GM21367 (cell line): Measurements from ENCODE around the gene PSMC3.
"Not testable (repeated sequence)": the region's sequence is repeated elsewhere in the genome, so short reads cannot be mapped to it uniquely, and the experiment has no call there.

Source experiments
- ATAC-seq: cut with Tn5 transposase; IDR thresholded peaks from one replicate; pipeline ENCODE4 v1.9.1; 2021; ENCODE audit not compliant: unreplicated experiment

Gene PSMC3

DNA sequence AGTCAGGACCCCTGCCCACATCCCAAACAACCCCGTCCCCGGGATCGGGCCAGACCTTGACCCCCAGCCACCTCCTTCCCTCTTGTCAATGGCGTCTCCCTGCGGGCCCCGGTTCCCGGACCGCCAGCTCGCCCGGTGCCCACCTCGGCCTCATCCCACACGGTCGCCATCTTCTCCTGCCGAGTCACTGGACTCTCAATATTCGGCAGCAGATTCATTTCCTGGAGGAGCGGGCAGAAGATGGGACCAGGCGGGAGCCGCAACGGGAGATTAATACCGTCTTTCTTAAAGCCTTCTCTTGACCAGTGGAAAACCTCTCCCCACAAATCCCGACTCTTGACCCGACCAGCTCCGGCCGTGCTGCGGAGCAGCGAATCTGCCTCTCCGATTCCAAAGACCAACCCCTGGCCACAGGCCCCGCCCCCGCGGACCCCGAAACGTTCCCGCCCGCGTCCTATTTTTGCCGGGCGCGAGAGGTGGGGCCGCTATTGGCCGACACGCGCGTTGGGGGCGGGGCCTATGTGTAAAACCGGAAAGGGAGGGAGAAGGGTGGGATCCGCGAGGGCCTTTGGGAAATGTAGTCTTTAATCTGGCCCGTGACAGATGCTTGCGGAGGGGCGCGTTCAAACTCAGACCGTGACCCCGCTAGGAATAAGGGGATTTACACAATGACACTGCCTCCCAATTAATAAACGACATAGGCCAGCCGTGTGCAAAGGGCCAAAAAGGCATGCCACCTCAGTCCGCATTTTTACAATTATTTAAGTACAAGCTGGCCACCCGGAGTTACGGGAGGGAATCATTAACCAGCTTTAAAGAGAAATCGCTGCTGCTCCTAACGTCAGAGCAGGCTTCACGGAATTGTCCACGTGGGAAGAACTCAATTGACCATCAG, at the start of gene PSMC3:
Gene PSMC3 (minus strand): TSS at position 378 of the 895 bp plus-strand sequence. CDS start 160 bp downstream, at position 218.
- peak; percentile 84 for ATAC-seq

DNA sequence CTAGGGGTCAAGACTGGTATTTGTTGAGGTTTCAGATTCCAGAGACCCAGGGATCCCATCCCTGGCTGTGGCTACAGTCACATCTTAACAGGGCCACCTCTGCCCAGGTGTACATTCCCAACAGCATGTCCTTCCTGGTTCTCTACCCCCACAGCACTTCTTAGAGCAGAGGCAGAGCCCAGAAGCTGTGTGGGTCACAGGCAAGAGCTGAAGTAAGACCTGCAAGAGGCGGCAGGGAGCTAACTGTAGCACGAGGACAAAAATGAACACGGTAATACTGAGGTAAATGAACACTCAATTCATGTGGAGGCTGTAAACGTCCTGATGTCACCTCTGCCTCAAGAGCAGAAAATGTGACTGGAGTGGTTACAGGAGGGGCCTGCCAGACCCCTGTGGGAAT, 44.4 kb upstream of the PSMC3 start:
- ATAC-seq: no peak

DNA sequence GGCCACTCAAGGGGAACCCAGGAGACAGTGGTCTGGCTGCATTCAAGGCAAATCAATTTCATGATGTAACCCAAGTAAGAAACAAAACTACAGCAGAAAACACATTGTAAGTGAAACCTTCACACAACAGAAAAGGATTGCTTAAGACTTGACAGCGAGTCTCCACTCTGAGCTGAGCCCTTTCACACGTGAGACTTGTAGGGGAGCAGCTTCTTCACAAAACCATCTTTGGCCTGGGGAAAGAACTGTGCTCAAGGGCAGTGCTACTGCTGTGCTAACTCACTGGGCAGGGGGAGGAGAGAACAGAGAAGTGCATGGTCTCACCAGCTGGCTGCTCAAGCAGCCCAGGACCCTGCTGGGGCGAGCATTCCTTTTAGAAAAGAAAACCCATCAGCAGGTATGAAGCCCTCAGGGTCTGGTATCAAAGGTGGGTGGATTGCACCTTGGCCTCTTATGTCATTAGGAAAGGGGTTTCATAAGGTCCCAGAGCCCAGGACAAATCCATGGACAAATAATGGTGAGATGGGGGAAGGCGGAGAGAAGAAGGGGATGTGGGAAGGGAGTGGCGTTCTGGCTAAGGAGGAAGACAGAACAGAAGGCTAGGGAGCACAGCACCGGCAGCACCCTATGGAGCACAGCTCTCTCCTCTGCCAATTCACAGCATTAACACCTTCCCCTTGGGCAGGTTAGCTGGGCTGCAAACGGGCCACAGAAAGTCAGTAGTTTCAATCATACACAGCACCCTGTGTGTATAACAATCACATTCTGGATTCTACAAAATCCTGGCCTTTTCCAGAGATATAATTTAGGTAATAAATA, 43.3 kb upstream of the PSMC3 start:
- ATAC-seq: no peak

GRCh38 chr11:47468598-47469214, 42.5 kb upstream of the PSMC3 start:
- no peak for ATAC-seq

- ATAC-seq: no peak
Measured at GRCh38 chr11:47467357-47467756, 41.1 kb upstream of the PSMC3 start.

GRCh38 chr11:47466701-47467250, 40.5 kb upstream of the PSMC3 start:
- ATAC-seq: no peak

- ATAC-seq: no peak
Measured at GRCh38 chr11:47466201-47466600, 40.0 kb upstream of the PSMC3 start.

- no peak for ATAC-seq
Measured at GRCh38 chr11:47464483-47464882, 38.2 kb upstream of the PSMC3 start.

DNA sequence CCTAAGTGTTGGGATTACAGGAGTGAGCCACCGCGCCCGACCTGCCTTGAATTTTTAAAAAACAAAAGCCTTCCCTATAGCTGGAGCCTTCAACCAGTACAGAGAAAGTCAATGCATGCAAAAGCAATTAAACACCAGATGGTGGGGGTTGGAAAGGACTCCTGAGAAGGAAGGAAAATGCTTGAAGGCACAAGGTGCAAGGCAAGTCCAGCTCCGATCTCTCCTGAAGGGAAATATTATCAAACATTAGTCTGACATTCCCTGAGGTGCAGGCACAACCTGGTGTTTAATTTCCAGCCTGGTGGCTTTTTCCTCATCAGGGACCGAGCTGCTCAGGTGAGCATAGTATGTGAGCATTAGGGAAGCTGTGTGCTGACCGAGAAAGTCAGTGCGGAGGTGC, 35.6 kb upstream of the PSMC3 start:
- no peak for ATAC-seq

- no peak for ATAC-seq
Measured at GRCh38 chr11:47460571-47461235, 34.5 kb upstream of the PSMC3 start.

- not testable (repeated sequence) for ATAC-seq
Measured at GRCh38 chr11:47454258-47454671, 28.0 kb upstream of the PSMC3 start.

GRCh38 chr11:47453365-47453764, 27.1 kb upstream of the PSMC3 start:
- no peak for ATAC-seq

GRCh38 chr11:47451990-47452389, 25.8 kb upstream of the PSMC3 start:
- ATAC-seq: no peak

GRCh38 chr11:47451436-47451835, 25.2 kb upstream of the PSMC3 start:
- ATAC-seq: no peak

GRCh38 chr11:47449541-47449940, 23.3 kb upstream of the PSMC3 start:
- no peak for ATAC-seq

DNA sequence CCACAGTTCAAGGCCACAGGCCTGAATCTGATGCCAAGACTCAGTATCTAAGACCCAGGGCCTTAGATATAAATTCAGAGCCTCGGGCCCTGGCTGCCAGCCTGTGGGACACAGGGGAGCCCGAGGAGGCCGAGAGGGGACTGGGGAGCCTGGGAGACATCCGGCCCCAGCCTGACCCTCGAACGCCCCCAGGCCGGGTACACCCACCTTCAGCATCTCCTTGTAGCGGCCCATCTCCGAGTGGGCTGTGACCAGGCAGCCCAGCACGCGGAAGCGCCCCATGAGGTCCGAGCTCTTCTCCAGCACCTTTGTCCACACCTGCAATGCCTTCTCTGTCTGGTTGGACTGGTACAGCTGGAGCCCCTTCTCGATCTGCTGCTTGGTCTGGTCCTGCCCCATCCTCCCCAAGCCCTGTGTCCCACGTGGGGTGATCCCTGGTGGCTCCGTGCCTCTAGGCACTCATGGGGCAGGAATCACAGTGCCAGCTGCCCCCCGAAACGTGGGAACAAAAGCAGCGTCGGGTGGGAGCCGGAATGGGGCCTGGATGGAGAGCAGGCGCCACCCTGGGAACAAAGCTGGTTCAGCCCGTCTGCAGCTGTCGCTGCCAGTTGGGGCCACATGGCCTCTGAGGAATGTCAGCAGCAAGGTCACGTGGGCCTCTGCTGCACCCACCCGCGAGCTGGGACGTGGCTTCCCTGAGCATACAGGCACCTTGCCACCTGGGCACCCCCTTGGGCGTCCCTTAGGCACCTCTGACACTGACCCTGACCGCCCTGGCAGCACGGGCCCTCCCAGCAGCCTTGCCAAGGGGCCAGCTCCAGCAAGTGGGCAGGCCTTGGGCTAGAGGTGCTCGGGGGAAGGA, 22.6 kb upstream of the PSMC3 start, which contains the start of gene RAPSN:
Gene RAPSN (minus strand): TSS at position 571 of the 862 bp plus-strand sequence. CDS start 172 bp downstream, at position 399.
- ATAC-seq: no peak

GRCh38 chr11:47447906-47448305, 21.7 kb upstream of the PSMC3 start:
- ATAC-seq: no peak

GRCh38 chr11:47446833-47447232, 20.6 kb upstream of the PSMC3 start:
- ATAC-seq: no peak

GRCh38 chr11:47445840-47446239, 19.6 kb upstream of the PSMC3 start:
- ATAC-seq: no peak

DNA sequence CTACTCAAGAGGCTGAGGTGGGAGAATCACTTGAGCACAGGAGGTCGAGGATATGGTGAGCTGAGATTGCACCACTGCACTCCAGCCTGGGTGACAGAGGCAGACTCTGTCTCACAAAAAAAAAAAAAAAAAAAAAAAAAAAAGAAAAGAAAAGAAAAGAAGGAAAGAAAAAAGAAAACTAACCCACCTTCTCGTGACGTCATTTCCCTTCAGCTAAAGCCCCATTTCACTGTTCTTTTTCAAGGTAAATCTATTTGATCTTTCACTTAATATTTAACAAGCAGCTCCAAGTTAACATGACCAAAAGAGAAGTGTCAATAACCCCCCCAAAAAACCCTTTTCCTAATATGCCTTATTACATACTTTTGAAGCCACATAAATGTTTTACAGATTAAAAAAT, 17.6 kb upstream of the PSMC3 start:
- no peak for ATAC-seq
